Heart left ventricle (tissue), 13 donors: ENCODE data around the gene ZNF687.

ENCODE experiments used
- POLR2A ChIP-seq, 2 donors: fragments of 450-650 bp; IDR thresholded peaks; one replicate each; pipeline ENCODE4 v1.6.1; 2017; ENCODE audit warnings: antibody characterized with exemption in 2 of 2, mild to moderate bottlenecking in 2 of 2, moderate library complexity in 2 of 2
- TF ChIP-seq, protein P1 (sequence below), 12 donors: fragments of 200-600 bp; sonication (generic) in 4 of 12; IDR thresholded peaks; one replicate each; pipeline versions ENCODE4 v1.5.0 to v1.8.0; 2018 to 2022; ENCODE audit warnings: antibody characterized with exemption in 12 of 12, mild to moderate bottlenecking in 5 of 12
- donor health status: ischemic (EF 13 %, LVEDD 7.1; RV severe dilation, severe dysfunction).
- donor health status: DM: no; HTN: yes; CAD: no.
- donor health status: DM: no; HTN: no; CAD: no.
- donor health status: ischemic (EF 25% LVEDD 6.9; RV normal size, moderate dysfunction).
- donor health status: ischemic (EF 25% LVEDD 5.7; RV mildly dilated, moderate dysfunction).
- donor health status: ischemic (EF 35%, LVEDD 5.7; RV mildly dilated, moderate dysfunction).
- donor health status: nonischemic (EF 11% LVEDD 7.7; RV severe dilation, severe dysfunction).
- donor health status: DM: yes; HTN: yes; CAD: no.
- donor health status: PGD.
- donor health status: ischemic (EF 29% LVEDD 5.4; RV normal size, mild dysfunction).
- donor health status: nonischemic (EF 23%, LVEDD 6.1; RV moderate dilation, normal function).

DNA sequence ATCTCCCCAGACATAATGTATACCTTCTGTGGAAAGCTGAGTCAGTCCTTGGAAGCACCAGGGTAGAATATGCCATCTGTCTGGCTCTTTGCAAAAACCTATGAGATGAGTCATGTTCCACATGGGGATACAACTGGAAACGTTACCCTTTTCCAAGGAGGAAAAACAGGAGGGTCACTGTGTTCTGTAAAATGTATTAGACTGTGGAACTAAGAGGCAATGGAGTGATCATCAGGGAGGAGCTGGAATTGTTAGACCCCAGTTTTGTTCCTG is 43.7 kb upstream of the ZNF687 start:
- TF ChIP-seq, protein P1, sequence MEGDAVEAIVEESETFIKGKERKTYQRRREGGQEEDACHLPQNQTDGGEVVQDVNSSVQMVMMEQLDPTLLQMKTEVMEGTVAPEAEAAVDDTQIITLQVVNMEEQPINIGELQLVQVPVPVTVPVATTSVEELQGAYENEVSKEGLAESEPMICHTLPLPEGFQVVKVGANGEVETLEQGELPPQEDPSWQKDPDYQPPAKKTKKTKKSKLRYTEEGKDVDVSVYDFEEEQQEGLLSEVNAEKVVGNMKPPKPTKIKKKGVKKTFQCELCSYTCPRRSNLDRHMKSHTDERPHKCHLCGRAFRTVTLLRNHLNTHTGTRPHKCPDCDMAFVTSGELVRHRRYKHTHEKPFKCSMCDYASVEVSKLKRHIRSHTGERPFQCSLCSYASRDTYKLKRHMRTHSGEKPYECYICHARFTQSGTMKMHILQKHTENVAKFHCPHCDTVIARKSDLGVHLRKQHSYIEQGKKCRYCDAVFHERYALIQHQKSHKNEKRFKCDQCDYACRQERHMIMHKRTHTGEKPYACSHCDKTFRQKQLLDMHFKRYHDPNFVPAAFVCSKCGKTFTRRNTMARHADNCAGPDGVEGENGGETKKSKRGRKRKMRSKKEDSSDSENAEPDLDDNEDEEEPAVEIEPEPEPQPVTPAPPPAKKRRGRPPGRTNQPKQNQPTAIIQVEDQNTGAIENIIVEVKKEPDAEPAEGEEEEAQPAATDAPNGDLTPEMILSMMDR (IDR thresholded peaks at IDR 0.05) = no peak
- no peak for TF ChIP-seq POLR2A (IDR thresholded peaks at IDR 0.05)
